Stimulated activated CD4-positive, alpha-beta T cell treated with anti-CD3 and anti-CD28 coated beads, Interleukin-12 subunit alpha, Interleukin-12 subunit beta, amount 100 ng/mL, for 48 hours (primary cell): ENCODE measurements around the gene SEC24D.

Experiments used
- DNase-seq, 3 donors: peaks; one replicate each; pipeline ENCODE4 v3.0.0-alpha.2; 2020; ENCODE audit warnings: low read depth in 2 of 3, low spot score in 1 of 3

SEC24D gene

DNA sequence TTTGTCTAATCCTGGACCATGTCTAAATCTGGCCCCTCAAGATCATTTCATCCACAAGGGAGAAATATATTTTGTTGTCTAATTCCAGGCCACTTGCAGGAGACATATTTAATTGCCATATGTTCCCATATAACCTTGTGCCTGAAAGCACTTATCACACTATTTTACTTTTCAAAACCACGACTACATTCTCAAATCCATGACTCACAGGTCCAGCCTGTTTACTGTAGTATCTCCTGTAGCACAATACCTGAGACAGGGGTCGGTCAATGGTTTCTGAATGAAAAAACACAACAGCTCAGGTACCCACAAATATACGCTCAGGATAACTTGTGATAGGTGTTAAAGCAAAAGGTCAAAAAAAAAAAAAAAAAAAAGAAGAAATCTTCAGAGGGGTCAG lies 60.9 kb downstream of the SEC24D start:
- DNase-seq: no peak

DNA sequence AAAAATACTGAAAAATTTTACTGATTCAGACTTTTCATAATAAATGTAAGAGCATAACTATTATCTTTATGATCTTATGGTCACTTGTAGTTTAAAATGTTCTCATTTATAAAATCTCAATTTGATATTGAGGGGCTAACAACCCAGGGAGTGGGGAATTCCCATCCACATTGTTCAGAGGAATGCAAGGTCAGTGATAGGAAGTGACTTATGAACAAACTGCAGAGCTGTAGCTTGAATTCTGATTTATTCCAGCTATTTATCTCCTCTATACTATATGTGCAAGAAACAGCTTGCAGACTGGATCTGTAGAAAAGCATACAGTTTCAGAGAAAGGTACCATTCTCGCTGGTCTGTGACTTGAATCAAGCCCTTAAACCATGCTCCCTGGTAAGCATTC lies 61.6 kb downstream of the SEC24D start:
- DNase-seq: no peak

DNA sequence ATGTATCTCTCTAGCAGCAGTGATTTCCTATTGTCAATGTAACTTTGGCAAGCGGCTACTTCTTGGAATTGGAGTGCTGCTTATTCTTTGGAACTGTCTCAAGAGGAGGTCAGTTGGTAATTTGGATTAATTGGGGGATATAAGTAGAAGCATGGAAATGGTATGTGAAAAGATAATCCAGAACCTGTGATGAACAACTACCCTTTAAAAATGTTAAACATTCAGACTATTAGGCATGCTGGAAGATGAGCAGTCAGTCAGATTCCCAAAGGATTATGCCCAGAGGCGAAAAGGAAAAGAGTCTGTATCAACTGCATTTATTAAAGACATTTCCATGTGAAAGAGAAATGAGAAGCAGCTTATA lies 62.5 kb downstream of the SEC24D start:
- no peak for DNase-seq

DNA sequence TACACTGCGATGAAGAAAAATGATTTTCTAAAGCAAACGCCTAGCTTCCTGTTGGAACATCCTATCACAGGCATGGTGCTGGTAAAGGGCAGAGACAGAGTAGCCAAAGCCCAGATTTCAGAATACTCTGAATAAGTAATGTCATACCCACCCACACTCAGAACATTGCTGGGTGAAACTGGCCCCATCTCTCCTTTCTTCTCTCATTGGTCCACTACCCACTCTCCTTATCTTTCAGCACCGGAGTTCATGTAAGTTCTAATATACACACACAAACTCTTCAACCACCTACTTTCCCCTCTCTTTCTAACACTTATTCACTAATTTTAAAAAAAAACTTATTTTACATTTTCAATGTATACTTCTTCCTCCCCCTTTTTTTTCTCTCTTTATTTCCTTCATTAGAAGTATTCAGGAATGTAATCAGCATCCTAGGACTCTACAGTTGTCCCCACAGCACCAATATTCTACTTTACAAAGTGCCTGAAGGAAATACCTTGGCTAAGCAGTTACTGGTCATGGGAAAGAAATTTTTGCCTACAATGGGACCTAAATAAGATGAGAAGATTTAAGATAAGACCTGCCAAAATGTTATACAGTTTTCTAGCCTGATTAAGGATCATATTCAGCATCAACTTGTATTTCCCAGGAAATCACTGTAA lies 63.0 kb downstream of the SEC24D start:
- DNase-seq: no peak

DNA sequence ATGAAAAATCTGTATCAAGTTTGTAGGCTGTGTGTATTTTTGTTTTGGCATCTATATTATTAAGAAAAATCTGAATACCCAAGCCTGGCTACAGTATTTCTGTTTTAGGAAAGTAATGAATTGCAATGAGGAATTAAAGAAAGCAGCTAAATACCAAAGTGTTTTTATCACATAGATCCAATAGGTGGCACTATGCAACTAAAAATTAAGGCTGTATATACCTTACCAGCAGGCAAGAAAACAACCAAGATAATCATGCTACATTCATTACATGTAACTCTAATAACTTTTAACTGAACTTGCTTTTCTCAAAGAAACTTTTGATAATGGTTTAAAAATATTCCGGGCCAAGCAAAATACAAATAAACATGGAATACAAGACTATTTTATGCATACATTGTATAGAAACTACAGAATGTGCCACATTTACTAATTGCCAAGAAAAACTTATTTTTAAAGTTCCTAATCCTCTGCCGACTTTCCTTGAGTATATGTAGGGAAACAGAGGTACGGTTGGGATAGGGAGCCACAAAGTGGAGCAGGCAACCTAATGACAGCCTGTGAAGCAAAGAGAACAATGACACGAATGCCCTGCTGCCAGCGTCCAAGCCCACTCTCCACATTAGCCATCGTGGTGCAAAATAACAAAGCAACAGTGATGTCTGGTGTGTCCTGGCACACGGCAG lies 63.7 kb downstream of the SEC24D start:
- no peak for DNase-seq

DNA sequence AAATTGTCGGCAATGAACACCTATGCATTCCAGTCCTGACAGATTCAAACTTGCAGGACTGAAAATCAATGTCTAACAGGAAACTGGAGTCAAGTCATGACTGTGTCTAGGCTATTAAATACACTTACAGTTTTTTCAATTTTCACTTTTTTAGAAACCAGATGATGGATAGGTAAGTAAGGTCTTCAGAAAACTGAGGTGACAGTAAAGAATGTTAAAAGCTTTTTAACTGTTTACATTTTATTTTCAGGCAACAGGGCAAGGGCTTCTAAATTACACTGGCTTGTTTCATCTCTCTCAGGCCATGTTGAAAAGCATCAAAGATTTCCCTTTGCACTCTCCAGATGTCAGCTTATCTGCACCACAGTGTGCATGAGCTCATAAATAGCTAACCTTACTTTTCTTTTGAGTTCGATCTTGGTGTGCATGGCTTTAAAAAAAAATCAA lies 65.2 kb downstream of the SEC24D start:
- no peak for DNase-seq

DNA sequence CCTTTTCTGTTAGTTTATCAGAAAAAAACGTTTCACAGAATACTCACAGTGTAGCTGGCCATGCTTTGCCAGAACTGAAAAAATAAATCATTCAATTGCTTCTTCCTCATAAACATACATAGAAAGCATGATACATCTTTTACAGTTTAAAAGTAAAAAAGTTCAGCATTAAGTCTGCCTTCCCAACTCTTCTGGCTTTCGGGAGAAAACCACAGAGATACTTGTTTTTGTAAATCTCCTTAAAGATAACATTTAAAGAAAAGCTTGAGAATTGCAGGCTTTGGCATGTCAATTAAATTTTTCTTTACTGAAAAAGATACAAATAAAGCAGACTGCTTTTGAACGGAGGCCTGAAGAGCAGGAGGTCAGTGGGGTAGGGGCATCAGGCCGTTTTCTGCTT lies 66.8 kb downstream of the SEC24D start:
- DNase-seq: no peak

DNA sequence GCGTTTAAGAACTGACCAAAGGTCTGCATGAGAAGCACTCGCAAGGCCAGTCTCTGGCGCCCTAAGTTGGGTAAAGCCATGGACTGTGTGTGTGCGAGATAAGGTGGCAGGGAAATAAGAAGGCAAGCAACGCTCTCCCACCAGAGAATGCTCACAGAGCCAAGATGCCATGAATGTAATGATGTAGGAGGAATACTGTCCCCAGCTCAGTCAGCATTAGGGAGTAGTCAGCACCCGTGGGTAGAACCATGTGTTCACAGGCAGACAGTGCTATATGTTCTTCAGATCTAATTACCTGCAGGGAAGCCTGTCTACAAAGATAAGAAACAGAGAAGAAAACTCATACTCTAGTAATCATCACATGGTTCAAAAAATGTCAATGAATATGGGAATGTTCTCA lies 68.8 kb downstream of the SEC24D start:
- DNase-seq: no peak

DNA sequence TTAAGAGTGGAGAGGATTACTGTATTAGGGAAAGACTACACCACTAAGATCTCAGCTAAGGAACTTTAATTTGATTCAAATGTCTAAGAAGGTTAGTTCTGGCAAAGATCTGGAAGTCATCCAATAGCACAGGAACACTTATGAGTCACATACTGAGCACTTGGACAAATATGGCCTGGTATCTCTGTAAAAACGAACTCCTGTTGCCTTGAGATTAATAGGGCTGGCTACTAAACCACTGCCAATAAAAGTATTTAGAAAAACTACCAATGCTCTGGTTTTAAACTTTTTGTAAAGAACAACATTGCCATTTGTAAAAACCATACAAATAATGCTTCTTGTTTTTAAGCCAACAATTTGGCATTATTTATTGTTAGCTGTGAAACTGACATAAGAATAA lies 70.5 kb downstream of the SEC24D start:
- DNase-seq: no peak

DNA sequence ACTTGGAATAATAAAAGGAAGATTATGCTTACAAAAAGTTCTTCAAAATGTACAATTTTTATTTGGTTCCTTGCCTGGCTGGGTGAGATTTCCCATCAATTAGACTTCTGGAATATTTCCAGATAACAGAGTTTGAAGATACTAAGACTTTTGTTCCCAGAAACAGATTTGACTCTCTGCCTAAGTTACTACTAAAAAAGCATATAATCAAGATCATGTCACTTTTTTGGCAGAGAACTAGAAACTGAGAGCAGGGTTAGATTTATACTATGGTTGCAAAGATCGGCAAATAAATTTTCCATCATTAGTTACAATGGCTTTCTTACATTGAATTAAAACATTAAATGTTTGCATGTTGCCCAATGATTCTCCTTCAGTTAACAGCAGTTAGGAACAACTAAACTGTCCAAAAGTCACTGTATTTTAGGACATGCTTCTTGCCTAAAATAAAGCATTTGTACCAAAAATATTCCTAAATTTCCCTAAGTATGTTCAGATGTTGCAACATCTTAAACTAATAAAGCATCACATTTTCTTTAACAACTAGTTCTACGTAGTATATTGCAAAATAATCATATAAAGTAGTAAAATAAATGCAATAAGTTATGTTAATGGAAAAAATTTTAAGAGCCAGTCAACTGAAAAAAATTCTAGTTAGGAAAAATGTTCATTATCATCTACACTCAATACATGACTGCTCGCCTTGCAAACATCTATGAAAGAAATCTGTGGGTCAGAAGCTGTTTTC lies 73.0 kb downstream of the SEC24D start:
- DNase-seq: no peak

DNA sequence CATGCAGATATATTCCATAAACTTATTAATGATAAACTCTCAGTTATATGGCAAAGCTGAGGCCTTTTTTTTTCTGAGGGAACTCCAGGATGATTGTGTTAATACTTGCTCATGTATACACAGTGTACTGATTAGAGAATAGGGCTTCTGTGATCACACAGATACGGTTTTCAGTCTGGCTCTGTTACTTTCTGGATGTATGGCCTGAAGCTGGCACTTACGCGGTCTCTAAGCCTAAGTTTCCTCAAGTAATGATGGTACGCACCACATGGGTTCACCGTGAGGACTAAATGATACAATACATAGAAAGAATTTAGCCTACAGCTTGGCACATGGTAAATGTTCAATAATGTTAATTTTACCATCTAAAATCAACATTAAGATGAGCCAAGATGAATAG lies 73.8 kb downstream of the SEC24D start:
- DNase-seq: no peak

DNA sequence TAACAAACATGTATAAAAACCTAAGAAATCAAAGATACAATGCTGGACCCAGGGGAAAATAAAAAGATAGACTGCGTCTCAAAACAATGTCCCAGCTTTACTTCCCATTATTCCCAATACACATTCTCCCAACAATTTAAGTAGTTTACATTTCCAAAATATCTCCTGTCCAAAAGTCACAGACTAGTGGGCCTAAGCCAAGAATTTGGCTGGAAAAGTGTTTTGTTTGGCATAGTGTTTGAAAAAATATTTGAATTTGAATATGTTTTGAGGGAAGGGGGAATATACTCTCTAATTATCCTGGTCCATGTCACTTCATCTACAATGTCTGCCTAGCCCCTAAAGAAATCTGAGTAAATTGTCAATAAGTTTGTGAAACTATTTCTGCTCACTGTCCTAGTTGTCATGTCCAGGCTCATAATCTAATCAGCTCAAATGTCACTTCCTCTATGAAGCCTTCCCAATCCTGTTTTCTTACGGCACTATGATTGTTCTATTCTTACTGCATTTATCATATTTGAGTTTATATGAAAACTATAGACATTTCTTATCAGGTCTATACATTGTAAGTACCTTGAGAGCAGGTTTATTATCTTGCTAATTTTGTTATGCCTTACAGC lies 74.4 kb downstream of the SEC24D start:
- DNase-seq: no peak

DNA sequence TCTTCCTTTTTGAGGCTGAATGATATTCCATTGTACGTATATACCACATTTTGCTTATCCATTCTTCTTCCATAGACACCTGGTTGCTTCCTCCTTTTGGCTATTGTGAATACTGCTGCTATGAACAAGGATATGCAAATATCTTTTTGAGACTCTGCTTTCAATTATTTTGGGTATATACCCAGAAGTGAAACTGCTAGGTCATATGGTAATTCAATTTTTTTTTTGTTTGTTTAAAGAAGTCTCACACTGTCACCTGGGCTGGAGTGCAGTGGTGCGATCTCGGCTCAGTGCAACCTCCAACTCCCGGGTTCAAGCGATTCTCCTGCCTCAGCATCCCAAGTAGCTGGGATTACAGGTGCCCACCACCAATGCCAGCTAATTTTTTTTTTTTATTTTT lies 75.4 kb downstream of the SEC24D start:
- no peak for DNase-seq

DNA sequence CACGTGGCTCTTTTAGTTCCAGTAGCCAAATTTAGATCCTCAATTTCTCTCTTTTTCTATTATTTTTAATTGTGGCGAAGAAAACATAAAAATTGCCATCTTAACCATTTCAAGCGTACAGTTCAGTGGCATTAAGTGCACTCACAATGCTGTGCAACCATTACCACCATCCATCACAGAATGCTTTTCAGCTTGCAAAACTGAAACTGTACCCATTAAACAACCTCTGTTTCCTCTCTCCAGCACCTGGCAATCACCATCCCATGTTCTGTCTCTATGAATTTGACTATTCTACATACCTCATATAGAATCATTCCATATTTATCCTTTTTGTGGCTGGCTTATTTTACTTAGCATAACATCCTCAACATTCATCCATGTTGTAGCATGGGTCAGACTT lies 75.8 kb downstream of the SEC24D start:
- no peak for DNase-seq

DNA sequence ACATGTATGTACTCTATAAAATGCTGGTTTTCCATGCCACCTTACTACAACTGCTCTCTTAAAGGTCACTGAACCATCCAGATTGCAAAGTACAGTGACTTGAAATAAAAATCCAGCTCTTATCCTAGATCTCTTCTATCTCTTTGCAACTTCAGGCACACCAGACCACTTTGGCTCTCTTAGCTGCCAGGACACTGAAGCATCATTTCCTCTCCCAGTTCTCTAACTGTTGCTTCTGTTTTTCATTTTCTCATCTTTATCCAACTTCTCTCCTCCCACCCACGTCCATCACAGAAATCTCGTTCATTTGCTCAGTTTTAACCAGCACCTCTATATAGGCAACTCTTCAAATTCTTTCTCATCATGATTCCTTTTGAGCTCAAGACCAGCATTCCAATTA lies 76.4 kb downstream of the SEC24D start:
- no peak for DNase-seq

DNA sequence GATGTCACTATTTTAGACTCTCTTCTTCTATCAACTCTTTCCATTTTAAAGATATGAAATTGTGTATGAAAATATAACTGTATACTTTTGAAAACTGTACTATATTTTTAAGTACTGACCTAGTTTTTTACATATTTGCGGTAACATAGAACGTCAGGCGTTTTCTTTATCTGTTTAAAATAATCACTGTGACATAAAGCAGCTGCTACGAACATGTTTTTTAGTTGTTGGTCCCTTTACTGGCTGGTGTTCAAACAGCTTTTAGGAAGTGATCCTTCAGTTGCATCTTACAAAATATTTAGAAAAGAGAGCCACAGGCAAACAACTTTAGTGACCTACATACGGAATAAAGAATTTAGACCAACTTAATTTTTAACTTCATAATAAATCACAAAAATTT lies 77.6 kb downstream of the SEC24D start:
- no peak for DNase-seq

DNA sequence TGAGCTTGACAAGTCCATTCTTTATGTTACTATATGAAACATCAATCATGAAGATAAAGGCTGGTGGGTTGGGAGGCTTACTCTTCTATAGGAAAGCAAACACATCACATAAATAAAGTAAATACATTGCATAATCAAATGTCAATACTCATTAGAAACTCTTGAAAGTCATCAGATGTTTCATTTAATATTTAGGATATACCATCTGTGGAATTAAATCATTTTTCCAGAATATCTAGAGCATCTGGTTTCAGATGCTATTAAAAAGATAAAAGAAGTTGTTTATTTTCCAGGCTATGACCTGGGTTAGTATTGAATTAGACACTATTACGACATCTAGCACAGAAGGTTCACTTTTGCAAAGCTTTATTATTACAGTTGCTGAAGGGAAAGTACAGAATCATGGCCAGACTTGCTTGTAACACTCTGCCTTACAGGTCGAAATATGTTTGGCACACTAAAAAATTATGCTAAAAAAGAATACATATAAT lies 78.1 kb downstream of the SEC24D start:
- no peak for DNase-seq

DNA sequence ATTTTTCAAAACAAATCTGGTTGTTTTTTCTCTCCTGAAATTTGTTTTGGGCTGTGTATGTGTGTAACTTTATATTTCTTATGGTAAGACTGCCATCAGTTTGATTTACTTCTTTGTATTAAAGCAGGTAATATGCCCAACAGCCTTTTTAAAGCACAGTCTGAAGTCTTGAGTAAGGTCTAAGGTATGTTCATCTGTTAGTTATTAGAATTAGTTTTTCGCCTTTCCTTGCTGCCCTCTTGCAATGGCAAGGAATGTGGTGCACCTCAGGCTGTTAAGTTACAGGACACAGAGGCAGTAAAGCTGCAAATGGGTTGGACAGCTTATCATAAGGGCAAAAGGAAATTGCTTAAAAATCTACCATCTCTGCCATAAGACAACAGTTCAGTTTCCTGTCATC lies 79.0 kb downstream of the SEC24D start:
- DNase-seq: no peak

DNA sequence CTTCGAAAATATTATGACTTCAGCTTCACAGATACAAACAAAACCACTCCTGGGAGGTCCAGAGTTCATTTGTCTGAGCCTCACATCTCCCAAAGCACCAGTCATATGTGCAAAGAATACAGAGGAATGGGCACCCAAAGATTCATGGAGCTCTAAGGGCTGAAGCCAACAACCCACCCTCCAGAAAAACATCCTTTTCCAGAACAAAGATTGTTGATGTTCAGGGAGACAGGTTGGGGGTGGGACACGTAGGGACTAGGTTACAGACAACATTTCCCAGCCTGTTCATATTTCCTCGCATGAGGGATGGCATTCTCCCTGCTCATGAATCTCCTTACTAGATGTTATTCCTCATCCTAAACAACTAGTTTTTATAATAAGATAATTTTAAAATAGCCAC lies 79.5 kb downstream of the SEC24D start:
- DNase-seq: no peak

DNA sequence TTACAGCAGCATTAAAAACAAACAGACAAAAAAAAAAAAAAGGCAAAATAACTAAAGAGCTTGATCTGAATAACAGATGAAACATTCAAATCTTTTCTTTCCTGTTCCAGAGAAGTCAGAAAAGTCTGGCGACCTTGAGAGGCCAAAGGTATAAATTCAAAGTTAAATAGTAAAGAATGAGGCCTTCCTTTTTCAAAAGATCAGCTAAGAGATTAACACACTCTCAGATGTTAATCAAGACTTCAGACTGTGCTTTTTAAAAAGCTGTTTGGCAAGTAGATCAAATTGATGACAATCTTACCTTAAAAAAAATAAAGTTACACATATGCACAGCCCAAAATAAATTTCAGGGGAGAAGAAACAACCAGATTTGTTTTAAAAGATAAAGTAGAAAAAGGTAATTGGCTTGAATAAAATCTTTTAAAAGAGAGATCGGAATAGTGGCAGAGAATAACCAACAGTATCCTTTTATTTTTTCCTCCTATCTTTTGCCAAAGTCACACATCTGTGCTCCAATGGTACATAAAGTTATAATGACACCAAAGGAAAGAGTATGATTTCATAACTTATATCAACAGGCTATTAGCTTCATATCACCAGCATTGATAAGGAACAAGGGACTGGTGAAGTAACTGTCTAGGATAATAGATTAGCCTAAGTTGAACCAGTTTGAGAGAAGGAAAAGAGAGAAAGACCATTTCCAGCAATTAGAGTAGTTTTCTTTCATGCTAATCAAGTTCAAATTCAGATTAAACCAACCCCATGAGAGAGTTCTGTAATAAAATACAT lies 80.3 kb downstream of the SEC24D start:
- no peak for DNase-seq

DNA sequence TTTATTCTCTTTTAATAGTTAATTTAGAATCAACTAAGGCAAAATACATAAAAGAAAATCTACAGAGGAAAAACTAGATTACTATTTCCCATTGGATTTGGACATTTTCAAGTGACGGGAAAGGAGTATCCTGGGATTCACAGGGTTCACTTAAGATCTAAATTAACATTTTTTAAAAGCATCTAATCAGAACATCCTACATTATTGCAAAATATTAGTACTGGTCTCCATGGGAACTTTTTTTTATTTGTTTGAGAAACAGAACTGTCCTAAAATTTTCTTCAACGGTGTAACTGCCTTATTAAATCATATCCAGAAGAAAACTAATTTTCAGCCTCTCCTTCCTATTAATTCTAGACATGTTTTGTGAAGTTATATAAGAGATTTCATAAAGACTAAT lies 81.0 kb downstream of the SEC24D start:
- no peak for DNase-seq
